CD4-positive, alpha-beta T cell treated with Interleukin-6 at 100 ng/mL for 8 hours (primary cell): ENCODE results near the gene PTGES.
A peak's percentile ranks its signal among the peaks of the same experiment; 100 is the strongest.

Source experiments
- DNase-seq: peaks from one replicate; pipeline ENCODE4 v3.0.0-alpha.2; 2020; ENCODE audit warnings: mixed read lengths, low spot score

PTGES gene

GRCh38 chr9:129745200-129745599 lies 7.6 kb downstream of the PTGES start:
- no peak for DNase-seq

DNA sequence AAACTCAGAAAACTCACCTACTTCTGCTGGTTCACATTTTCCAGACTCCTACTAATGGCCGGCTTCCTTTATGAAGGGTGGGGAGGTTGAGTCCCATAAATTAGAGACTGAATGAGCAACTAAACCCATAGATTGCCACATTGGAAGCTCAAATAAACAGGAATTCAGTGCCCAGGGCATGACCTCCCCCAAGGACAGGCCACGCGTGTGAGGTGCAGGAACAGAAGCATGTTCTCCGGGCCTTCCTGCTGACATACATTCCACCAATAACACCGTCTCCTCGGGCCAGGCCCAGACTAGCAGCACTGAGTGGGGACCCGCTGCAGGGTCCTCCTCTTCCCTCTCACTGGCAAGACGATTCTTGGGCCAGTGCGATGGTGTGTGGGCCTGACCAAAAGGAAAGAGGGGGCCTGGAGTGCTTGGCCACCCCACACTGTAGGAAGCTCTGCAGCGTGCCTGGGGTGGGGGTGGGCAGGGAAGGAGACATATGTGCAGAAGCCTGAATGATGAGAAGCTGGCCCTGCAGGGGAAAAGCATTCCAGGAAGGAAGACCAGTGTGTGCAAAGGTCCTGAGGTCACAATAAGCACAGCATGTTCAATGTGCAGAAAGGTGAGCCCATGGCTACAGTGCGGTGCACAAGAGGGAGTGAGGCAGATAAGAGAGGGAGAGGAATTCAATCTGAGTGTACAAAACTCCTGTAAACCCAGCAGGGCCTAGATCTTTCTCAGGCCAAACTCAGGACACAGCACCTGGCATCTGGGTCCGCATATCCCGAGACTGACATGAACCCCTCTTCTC lies 12.0 kb downstream of the PTGES start:
- DNase-seq, result no peak

GRCh38 chr9:129740174-129740573 lies 12.7 kb downstream of the PTGES start:
- no peak for DNase-seq

GRCh38 chr9:129739432-129739831 lies 13.4 kb downstream of the PTGES start:
- no peak for DNase-seq

- peak; percentile 81 for DNase-seq
These were observed 15.2 kb downstream of the PTGES start for GRCh38 chr9:129737479-129738274.

DNA sequence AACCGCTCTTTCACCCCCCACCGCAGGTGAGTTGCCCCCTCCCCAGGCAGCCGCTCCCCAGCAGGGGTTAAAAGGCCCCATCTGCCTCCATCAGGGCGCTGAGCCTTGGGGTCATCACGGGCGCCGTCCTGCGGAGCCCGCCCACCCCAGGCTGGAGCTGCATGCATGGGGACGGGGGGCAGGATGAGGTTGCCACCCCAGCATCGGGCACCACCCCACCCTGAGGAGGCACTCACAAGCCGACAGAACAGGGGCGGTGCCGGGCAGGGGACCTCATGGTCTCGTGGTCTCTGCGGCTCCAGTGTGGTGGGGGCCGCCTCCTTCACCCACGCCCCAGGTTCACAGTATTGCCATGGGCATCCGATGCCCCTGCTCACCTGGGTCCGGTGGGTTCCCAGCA lies 16.5 kb downstream of the PTGES start:
- DNase-seq, result no peak

GRCh38 chr9:129735546-129735945 lies 17.3 kb downstream of the PTGES start:
- DNase-seq, result no peak

GRCh38 chr9:129733632-129733953 lies 19.2 kb downstream of the PTGES start:
- DNase-seq, result no peak

DNA sequence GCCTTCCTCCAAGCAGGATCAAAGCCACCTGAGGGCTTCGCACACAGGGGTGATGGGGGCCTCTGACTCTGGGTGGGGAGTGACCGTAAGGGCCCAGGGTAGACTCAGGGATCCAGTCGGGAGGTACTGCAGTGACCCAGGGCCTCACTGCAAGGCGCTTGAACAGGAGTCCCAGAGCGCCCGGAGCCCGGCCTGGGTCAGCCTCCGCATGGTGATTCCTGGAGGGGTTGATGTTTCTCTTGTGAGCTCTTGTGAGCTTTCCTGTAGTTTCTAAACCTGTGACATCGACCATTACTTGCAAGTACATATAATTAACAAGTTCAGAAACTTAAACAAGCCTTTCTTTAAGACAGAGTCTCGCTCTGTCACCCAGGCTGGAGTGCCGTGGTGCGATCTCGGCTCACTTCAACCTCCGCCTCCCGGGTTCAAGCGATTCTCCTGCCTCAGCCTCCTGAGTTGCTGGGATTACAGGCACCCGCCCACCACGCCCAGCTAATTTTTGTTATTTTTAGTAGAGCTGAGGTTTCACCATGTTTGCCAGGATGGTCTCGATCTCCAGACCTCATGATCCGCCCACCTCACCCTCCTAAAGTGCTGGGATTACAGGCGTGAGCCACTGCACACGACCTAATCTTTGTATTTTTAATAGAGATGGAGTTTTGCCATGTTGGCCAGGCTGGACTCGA lies 19.8 kb downstream of the PTGES start:
- no peak for DNase-seq

DNA sequence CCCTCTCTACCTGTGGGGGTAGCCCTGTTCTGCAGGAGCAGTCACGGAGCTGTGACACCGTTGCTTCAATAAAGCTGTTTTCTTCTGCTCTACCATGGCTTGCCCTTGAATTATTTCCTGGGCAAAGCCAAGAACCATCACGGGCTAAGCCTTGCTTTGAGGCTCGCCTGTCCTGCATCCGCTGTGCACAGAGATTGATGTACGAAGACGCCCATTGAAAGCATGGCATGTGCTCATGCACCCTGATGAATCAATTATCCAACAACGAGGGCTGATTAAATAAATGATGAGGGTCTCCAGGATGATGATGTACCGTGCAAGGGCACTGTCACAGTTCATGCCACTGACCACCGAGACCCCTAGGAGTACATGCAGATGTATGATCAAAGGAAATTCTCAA lies 20.7 kb downstream of the PTGES start:
- no peak for DNase-seq

GRCh38 chr9:129731477-129732085 lies 21.3 kb downstream of the PTGES start:
- DNase-seq, result no peak

- no peak for DNase-seq
These were observed 24.1 kb downstream of the PTGES start for GRCh38 chr9:129728744-129729143.

DNA sequence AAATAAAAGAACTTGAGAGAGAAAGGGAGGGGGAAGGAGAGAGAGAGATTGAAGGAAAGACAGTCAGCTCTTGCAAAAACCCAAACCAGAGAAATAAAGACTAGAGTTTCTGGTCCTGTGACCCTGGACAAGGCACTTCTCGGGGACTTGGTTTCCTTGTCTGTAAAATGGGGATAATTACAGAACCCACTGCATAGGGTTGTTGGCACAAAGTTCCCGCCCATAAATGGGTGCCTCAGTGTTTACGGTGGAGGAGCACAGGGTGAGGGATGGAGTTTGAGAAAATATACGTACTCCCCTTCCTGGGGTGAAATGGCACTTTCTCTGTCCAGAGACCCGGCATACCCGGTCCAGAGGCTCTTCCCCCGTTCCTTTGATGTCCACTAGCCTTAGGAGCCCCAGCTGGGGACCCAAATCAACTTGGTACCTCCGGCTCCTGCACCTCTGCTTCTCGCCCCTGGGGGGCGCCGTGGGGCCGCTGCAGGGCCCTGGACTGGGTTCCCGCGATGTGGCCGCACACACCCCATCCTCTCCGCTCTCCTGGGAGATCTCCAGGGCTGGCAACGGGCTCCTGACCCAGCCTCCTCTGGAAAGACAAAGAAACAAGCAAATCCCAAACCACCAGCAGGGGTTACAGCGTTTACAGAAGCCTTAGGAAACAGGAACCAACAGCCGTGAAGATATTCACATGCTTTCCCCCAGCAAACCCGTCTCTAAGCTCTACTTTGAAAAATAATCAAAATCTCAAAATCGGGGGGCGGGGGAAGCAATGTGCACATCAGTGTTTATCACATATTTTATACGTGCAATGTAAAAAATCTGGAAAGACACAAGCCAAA lies 26.3 kb downstream of the PTGES start:
- peak; percentile 47 for DNase-seq

GRCh38 chr9:129725795-129726251 lies 27.0 kb downstream of the PTGES start:
- no peak for DNase-seq

- DNase-seq, result no peak
These were observed 28.2 kb downstream of the PTGES start for GRCh38 chr9:129724456-129725190.

DNA sequence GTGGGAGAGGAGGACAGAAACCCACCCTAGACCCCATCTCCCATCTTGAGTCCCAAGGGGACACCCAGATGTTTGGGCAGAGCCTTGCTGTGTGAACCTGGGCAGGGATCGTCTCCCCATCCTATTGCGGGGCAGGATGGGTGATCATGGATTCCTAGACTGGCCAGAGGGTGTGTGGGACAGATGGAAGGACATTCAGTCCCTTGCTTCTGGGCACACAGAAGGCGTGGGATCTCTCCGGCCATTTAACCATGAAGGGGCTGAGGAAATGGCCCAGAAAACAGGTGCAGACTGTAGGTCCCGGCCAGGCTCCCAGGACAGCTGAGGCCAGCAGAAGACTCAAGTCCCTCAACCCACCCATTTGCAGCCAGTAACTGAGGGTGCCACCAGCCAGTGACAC lies 29.9 kb downstream of the PTGES start:
- no peak for DNase-seq

- DNase-seq, result no peak
These were observed 31.8 kb downstream of the PTGES start for GRCh38 chr9:129720865-129721545.

DNA sequence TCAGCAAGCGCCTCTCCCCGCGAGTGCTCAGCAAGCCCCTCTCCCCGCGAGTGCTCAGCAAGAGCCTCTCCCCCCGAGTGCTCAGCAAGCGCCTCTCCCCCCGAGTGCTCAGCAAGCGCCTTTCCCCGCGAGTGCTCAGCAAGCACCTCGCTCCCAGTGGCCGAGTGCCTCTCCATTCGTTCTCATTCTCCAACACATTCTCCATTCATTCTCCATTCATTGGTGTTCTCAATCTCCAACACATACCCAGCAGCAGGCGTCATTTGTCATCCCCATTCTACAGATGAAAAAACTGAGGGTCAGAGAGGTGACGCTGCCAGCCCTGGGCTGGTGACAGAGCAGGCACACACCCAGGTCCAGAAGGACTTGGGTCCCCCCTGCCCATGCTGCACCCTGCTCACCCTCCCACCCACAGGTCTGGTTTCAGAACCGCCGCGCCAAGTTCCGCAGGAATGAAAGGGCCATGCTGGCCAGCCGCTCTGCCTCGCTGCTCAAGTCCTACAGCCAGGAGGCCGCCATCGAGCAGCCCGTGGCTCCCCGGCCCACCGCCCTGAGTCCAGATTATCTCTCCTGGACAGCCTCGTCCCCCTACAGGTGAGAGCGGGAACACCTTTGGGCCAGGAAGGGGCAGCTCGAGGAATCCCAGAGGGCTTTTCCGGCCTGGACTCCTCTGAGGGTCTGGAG lies 32.5 kb downstream of the PTGES start:
- DNase-seq, result no peak

DNA sequence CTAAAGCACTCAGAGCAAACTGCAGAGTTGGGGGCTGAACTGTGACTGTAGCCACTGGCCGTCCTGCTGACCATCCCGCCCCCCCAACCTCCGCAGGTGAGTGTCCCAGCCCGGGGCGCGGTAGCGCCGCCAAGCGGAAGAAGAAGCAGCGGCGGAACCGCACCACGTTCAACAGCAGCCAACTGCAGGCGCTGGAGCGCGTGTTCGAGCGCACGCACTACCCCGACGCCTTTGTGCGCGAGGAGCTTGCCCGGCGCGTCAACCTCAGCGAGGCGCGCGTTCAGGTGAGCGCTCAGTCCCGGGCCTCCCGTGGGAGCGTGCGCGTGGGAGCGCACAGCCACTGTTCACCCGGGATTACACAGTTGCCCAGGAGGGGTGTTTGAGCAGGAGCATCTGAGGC lies 33.7 kb downstream of the PTGES start:
- DNase-seq, result no peak

GRCh38 chr9:129718647-129719046 lies 34.2 kb downstream of the PTGES start:
- DNase-seq, result no peak
